ENCODE results near the gene SCN5A. TPM values are rescaled to one million over a fixed set of nuclear protein-coding genes. Genes with fewer than 3 reads are reported as not detected.

The SCN5A gene
- total RNA-seq, 1 experiment from 2014 or later = 0.16 TPM

DNA sequence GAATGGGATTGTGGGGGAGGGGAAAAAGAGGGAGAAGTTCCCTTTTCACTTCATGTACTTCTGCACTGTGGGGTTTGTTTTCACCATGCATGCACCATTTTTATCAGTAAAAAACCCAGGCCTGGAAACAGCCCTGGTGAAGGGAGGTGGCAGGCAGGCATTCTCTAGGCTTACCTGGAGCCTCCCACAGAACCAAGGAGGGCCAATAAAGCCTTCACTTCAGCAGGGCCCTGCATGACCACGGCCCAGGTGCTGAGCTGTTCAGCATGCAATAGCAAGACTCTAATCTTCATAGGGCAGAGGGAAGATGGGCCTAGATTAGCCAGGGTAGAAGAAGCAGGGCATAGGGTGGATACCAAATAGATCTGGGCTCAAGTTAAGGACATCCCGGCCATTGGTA is 49.6 kb downstream of the SCN5A start:
- intact Hi-C loops (cut with micrococcal nuclease; ENCODE audit: unreplicated experiment) = no loop called here
- Histone ChIP-seq H3K4me3 (ENCODE audit: low read depth, low read length) (no peak overlapping the region), H3K27me3 (replicated peaks; ENCODE audit: control insufficient read depth, insufficient read depth, low read length) (no peaks in the 10 kb centered on the region), H3K36me3 (ENCODE audit: control insufficient read depth, insufficient read depth, low read length) (no peaks in the 10 kb centered on the region), H3K9me3 (0 out of 2 replicates have a peak, but pooled peaks cover 3% of the 10 kb centered on the region), H3K4me1 (no peaks in the 10 kb centered on the region)
- no peaks in the 10 kb centered on the region for H3K4me1 Mint-ChIP-seq (ENCODE audit: low read depth, unreplicated experiment)
- H3K9me3 Mint-ChIP-seq (ENCODE audit: unreplicated experiment) = no peaks in the 10 kb centered on the region
- H3K27me3 Mint-ChIP-seq (ENCODE audit: insufficient read depth, unreplicated experiment) = peaks cover 19% of the 10 kb centered on the region
- CTCF ChIA-PET = no interaction called here
- no peak overlapping the region for H3K27ac Mint-ChIP-seq (ENCODE audit: unreplicated experiment)
- TF ChIP-seq, protein P1, sequence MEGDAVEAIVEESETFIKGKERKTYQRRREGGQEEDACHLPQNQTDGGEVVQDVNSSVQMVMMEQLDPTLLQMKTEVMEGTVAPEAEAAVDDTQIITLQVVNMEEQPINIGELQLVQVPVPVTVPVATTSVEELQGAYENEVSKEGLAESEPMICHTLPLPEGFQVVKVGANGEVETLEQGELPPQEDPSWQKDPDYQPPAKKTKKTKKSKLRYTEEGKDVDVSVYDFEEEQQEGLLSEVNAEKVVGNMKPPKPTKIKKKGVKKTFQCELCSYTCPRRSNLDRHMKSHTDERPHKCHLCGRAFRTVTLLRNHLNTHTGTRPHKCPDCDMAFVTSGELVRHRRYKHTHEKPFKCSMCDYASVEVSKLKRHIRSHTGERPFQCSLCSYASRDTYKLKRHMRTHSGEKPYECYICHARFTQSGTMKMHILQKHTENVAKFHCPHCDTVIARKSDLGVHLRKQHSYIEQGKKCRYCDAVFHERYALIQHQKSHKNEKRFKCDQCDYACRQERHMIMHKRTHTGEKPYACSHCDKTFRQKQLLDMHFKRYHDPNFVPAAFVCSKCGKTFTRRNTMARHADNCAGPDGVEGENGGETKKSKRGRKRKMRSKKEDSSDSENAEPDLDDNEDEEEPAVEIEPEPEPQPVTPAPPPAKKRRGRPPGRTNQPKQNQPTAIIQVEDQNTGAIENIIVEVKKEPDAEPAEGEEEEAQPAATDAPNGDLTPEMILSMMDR (IDR thresholded peaks at IDR 0.05; ENCODE audit: insufficient read depth in 1 of 2, low read depth in 1 of 2, low read length in 1 of 2, severe bottlenecking in 1 of 2, unreplicated experiment in 1 of 2) = no peak
- no TSS peak for BruUV-seq (replicated peaks)
- no peak for DNase-seq
- no peaks in the 10 kb centered on the region for H3K36me3 Mint-ChIP-seq (ENCODE audit: insufficient read depth, unreplicated experiment)
- no peak overlapping the region for H3K4me3 Mint-ChIP-seq (ENCODE audit: unreplicated experiment)
- POLR2A ChIA-PET = no interaction called here

GRCh38 chr3:38598791-38599190 is 50.7 kb downstream of the SCN5A start:
- Histone ChIP-seq H3K36me3 (ENCODE audit: control insufficient read depth, insufficient read depth, low read length) (no peaks in the 10 kb centered on the region), H3K4me3 (ENCODE audit: low read depth, low read length) (no peak overlapping the region), H3K4me1 (no peaks in the 10 kb centered on the region), H3K9me3 (0 out of 2 replicates have a peak, but pooled peaks cover 3% of the 10 kb centered on the region), H3K27me3 (replicated peaks; ENCODE audit: control insufficient read depth, insufficient read depth, low read length) (no peaks in the 10 kb centered on the region)
- DNase-seq = no peak
- Mint-ChIP-seq H3K27ac (ENCODE audit: unreplicated experiment) (no peak overlapping the region), H3K36me3 (ENCODE audit: insufficient read depth, unreplicated experiment) (no peaks in the 10 kb centered on the region), H3K9me3 (ENCODE audit: unreplicated experiment) (no peaks in the 10 kb centered on the region), H3K4me3 (ENCODE audit: unreplicated experiment) (no peak overlapping the region), H3K27me3 (ENCODE audit: insufficient read depth, unreplicated experiment) (peaks cover 22% of the 10 kb centered on the region), H3K4me1 (ENCODE audit: low read depth, unreplicated experiment) (no peaks in the 10 kb centered on the region)
- ChIA-PET CTCF (no interaction called here), POLR2A (no interaction called here)
- TF ChIP-seq, protein P1 (IDR thresholded peaks at IDR 0.05; ENCODE audit: insufficient read depth in 1 of 2, low read depth in 1 of 2, low read length in 1 of 2, severe bottlenecking in 1 of 2, unreplicated experiment in 1 of 2) = no peak
- intact Hi-C loops (cut with micrococcal nuclease; ENCODE audit: unreplicated experiment) = no loop called here
- no TSS peak for BruUV-seq (replicated peaks)

DNA sequence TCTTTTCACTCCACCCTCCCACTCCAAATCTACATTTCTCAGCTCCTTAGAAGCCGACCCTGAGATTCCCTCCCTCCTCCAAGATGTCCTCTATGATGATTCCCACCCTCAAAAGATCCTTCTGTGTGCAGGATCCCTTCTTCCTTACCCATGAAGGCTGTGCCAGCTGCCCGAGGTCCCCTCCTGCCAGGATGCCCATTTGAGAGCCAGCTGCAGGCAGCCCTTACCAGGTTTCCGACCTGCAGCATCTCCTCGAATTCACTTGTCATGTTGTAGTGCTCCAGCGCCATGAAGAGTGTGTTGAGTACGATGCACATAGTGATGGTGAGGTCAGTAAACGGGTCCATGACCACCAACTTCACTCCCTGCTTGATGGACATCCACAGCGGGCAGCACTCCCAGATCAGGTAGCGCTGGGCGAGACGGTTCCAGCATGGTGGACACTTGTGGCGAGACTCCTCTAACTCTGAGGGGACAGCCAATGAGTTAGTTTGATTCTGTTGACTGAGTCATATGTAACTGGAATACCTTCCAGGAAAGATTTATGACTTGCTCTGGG is 51.9 kb downstream of the SCN5A start:
- Histone ChIP-seq H3K9me3 (0 out of 2 replicates have a peak, but pooled peaks cover 3% of the 10 kb centered on the region), H3K27me3 (replicated peaks; ENCODE audit: control insufficient read depth, insufficient read depth, low read length) (no peaks in the 10 kb centered on the region), H3K36me3 (ENCODE audit: control insufficient read depth, insufficient read depth, low read length) (no peaks in the 10 kb centered on the region), H3K4me3 (ENCODE audit: low read depth, low read length) (no peak overlapping the region), H3K4me1 (no peaks in the 10 kb centered on the region)
- TF ChIP-seq, protein P1 (IDR thresholded peaks at IDR 0.05; ENCODE audit: insufficient read depth in 1 of 2, low read depth in 1 of 2, low read length in 1 of 2, severe bottlenecking in 1 of 2, unreplicated experiment in 1 of 2) = no peak
- no peaks in the 10 kb centered on the region for H3K9me3 Mint-ChIP-seq (ENCODE audit: unreplicated experiment)
- no TSS peak for BruUV-seq (replicated peaks)
- intact Hi-C loops (cut with micrococcal nuclease; ENCODE audit: unreplicated experiment) = no loop called here
- no peak overlapping the region for H3K27ac Mint-ChIP-seq (ENCODE audit: unreplicated experiment)
- H3K4me3 Mint-ChIP-seq (ENCODE audit: unreplicated experiment) = no peak overlapping the region
- no peaks in the 10 kb centered on the region for H3K36me3 Mint-ChIP-seq (ENCODE audit: insufficient read depth, unreplicated experiment)
- ChIA-PET POLR2A (no interaction called here), CTCF (no interaction called here)
- H3K4me1 Mint-ChIP-seq (ENCODE audit: low read depth, unreplicated experiment) = no peaks in the 10 kb centered on the region
- DNase-seq = no peak
- peaks cover 24% of the 10 kb centered on the region for H3K27me3 Mint-ChIP-seq (ENCODE audit: insufficient read depth, unreplicated experiment)
